WTC11 (cell line): ENCODE measurements around the gene TRIM75. TPM values are rescaled to one million over a fixed set of nuclear protein-coding genes. Genes with fewer than 3 reads are reported as not detected.

Source experiments
- ATAC-seq: fragments of 200-7000 bp; cut with Tn5 transposase; 2 replicates; pipeline ENCODE4 v1.10.0; 2021; ENCODE audit warnings: mild to moderate bottlenecking, moderate library complexity
- CTCF ChIA-PET: fragments of 300-600 bp; sonication (Branson Sonifier 250); formaldehyde crosslinking; loops from one replicate; lab custom pipeline; 2021; ENCODE audit warnings: antibody characterized with exemption; lab: Charles Lee
- POLR2A ChIA-PET: fragments of 350-600 bp; sonication (Branson Sonifier 250); formaldehyde crosslinking; loops from one replicate; lab custom pipeline; 2021; ENCODE audit warnings: antibody characterized with exemption; lab: Charles Lee
- DNase-seq: peaks from one replicate; pipeline ENCODE4 v3.0.0; 2021; ENCODE audit warnings: low spot score
- H3K27ac Mint-ChIP-seq: 2 replicates; pipeline ENCODE4 v1.8.0; 2021; ENCODE audit warnings: mixed read lengths
- H3K27me3 Mint-ChIP-seq: 2 replicates; pipeline ENCODE4 v1.8.0; 2021; ENCODE audit warnings: low read depth, mild to moderate bottlenecking, moderate library complexity, mixed read lengths
- H3K36me3 Mint-ChIP-seq: 2 replicates; pipeline ENCODE4 v1.8.0; 2021; ENCODE audit warnings: mixed read lengths
- H3K4me1 Mint-ChIP-seq: 2 replicates; pipeline ENCODE4 v1.8.0; 2022; ENCODE audit warnings: mixed read lengths
- H3K4me3 Mint-ChIP-seq: 2 replicates; pipeline ENCODE4 v1.8.0; 2021; ENCODE audit warnings: mild to moderate bottlenecking, moderate library complexity, mixed read lengths
- H3K9me3 Mint-ChIP-seq: 2 replicates; pipeline ENCODE4 v1.8.0; 2021; ENCODE audit warnings: mixed read lengths
- AFF4 ChIP-seq: sonication (generic); formaldehyde crosslinking; IDR thresholded peaks from 2 replicates; pipeline ENCODE4 v1.8.1; 2023; ENCODE audit warnings: mild to moderate bottlenecking, missing genetic modification reagents, borderline replicate concordance
- ETV6 ChIP-seq: sonication (generic); formaldehyde crosslinking; IDR thresholded peaks from 2 replicates; pipeline ENCODE4 v1.8.1; 2022; ENCODE audit warnings: mild to moderate bottlenecking, missing genetic modification reagents
- GRHL2 ChIP-seq: fragments of 250-450 bp; sonication (Bioruptor Pico); IDR thresholded peaks from 2 replicates; pipeline ENCODE4 v1.8.0; 2022; ENCODE audit warnings: mild to moderate bottlenecking, moderate library complexity; ENCODE audit not compliant: insufficient replicate concordance, severe bottlenecking
- HMGA2 ChIP-seq: fragments of 250-450 bp; sonication (Bioruptor Pico); IDR thresholded peaks from 2 replicates; pipeline ENCODE4 v1.4.0; 2021; ENCODE audit warnings: mild to moderate bottlenecking, moderate library complexity
- KAT7 ChIP-seq: sonication (generic); formaldehyde crosslinking; IDR thresholded peaks from 2 replicates; pipeline ENCODE4 v1.8.1; 2023; ENCODE audit warnings: missing genetic modification reagents, mild to moderate bottlenecking, borderline replicate concordance
- MAX ChIP-seq: sonication (generic); formaldehyde crosslinking; IDR thresholded peaks from 2 replicates; pipeline ENCODE4 v1.8.0; 2022; ENCODE audit warnings: mild to moderate bottlenecking, missing genetic modification reagents
- NR3C1 ChIP-seq: sonication (generic); formaldehyde crosslinking; conservative IDR thresholded peaks from 2 replicates; pipeline ENCODE4 v1.8.1; 2023; ENCODE audit warnings: low read depth, mild to moderate bottlenecking, missing genetic modification reagents
- RORB ChIP-seq: fragments of 250-450 bp; sonication (Bioruptor Pico); IDR thresholded peaks from 2 replicates; pipeline ENCODE4 v1.9.0; 2021; ENCODE audit warnings: mild to moderate bottlenecking
- TEAD4 ChIP-seq: sonication (generic); formaldehyde crosslinking; IDR thresholded peaks from 2 replicates; pipeline ENCODE4 v1.8.0; 2022; ENCODE audit warnings: mild to moderate bottlenecking, missing genetic modification reagents
- ZNF425 ChIP-seq: fragments of 250-450 bp; sonication (Bioruptor Pico); conservative IDR thresholded peaks from 2 replicates; pipeline ENCODE4 v1.9.0; 2021; ENCODE audit warnings: mild to moderate bottlenecking
- ZNF512 ChIP-seq: sonication (generic); formaldehyde crosslinking; IDR thresholded peaks from 2 replicates; pipeline ENCODE4 v1.8.1; 2022; ENCODE audit warnings: missing genetic modification reagents, borderline replicate concordance
- ZSCAN18 ChIP-seq: fragments of 250-450 bp; sonication (Bioruptor Pico); IDR thresholded peaks from 2 replicates; pipeline ENCODE4 v2.1.2; 2022; ENCODE audit warnings: mild to moderate bottlenecking, moderate library complexity
- total RNA-seq: library from RNA; stranded (reverse); gene quantifications from 3 replicates; pipeline ENCODE4 v1.2.3, GENCODE V29; 2021
- TF ChIP-seq, protein P1 (sequence below): fragments of 250-450 bp; sonication (Bioruptor Pico); IDR thresholded peaks from 2 replicates; pipeline ENCODE4 v1.9.0; 2021; ENCODE audit warnings: mild to moderate bottlenecking
- TF ChIP-seq, protein P2 (sequence below): sonication (generic); formaldehyde crosslinking; conservative IDR thresholded peaks from 2 replicates; pipeline ENCODE4 v1.8.1; 2023; ENCODE audit warnings: mild to moderate bottlenecking, low read depth, missing genetic modification reagents, moderate library complexity
- TF ChIP-seq, protein P3 (sequence below): sonication (generic); formaldehyde crosslinking; IDR thresholded peaks from 2 replicates; pipeline ENCODE4 v1.8.1; 2022; ENCODE audit warnings: low read depth, mild to moderate bottlenecking, moderate library complexity, missing genetic modification reagents, borderline replicate concordance
- TF ChIP-seq, protein P4 (sequence below): sonication (generic); formaldehyde crosslinking; IDR thresholded peaks from 2 replicates; pipeline ENCODE4 v1.8.1; 2023; ENCODE audit warnings: mild to moderate bottlenecking, missing genetic modification reagents, moderate library complexity

The TRIM75 gene
- total RNA-seq, 1 experiment from 2014 or later: not detected

GRCh38 chr4:165060938-165061337 is 7.3 kb downstream of the TRIM75 start:
- no peak for DNase-seq
- peak; percentile 48; the same call in 1 of the 2 replicates for ATAC-seq
- Mint-ChIP-seq H3K4me1 (no peaks in the 10 kb centered on the region), H3K27ac (no peak overlapping the region), H3K9me3 (no peaks in the 10 kb centered on the region), H3K36me3 (no peaks in the 10 kb centered on the region)
- CTCF ChIA-PET: interaction anchor here (1.9 kb wide), 1 partner anchor 36 kb away, joined by 9 read pairs; no protein-coding TSS in a partner anchor
- POLR2A ChIA-PET: no interaction called here
- no peak for TF ChIP-seq TEAD4
- TF ChIP-seq, protein P1, sequence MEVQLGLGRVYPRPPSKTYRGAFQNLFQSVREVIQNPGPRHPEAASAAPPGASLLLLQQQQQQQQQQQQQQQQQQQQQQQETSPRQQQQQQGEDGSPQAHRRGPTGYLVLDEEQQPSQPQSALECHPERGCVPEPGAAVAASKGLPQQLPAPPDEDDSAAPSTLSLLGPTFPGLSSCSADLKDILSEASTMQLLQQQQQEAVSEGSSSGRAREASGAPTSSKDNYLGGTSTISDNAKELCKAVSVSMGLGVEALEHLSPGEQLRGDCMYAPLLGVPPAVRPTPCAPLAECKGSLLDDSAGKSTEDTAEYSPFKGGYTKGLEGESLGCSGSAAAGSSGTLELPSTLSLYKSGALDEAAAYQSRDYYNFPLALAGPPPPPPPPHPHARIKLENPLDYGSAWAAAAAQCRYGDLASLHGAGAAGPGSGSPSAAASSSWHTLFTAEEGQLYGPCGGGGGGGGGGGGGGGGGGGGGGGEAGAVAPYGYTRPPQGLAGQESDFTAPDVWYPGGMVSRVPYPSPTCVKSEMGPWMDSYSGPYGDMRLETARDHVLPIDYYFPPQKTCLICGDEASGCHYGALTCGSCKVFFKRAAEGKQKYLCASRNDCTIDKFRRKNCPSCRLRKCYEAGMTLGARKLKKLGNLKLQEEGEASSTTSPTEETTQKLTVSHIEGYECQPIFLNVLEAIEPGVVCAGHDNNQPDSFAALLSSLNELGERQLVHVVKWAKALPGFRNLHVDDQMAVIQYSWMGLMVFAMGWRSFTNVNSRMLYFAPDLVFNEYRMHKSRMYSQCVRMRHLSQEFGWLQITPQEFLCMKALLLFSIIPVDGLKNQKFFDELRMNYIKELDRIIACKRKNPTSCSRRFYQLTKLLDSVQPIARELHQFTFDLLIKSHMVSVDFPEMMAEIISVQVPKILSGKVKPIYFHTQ (CRISPR knock-in tag): no peak
- no peak for TF ChIP-seq MAX
- TF ChIP-seq AFF4 (CRISPR knock-in tag): no peak
- no peak for TF ChIP-seq NR3C1
- no peak for TF ChIP-seq ZSCAN18 (CRISPR knock-in tag)
- no peak for TF ChIP-seq GRHL2 (CRISPR knock-in tag)
- TF ChIP-seq, protein P2, sequence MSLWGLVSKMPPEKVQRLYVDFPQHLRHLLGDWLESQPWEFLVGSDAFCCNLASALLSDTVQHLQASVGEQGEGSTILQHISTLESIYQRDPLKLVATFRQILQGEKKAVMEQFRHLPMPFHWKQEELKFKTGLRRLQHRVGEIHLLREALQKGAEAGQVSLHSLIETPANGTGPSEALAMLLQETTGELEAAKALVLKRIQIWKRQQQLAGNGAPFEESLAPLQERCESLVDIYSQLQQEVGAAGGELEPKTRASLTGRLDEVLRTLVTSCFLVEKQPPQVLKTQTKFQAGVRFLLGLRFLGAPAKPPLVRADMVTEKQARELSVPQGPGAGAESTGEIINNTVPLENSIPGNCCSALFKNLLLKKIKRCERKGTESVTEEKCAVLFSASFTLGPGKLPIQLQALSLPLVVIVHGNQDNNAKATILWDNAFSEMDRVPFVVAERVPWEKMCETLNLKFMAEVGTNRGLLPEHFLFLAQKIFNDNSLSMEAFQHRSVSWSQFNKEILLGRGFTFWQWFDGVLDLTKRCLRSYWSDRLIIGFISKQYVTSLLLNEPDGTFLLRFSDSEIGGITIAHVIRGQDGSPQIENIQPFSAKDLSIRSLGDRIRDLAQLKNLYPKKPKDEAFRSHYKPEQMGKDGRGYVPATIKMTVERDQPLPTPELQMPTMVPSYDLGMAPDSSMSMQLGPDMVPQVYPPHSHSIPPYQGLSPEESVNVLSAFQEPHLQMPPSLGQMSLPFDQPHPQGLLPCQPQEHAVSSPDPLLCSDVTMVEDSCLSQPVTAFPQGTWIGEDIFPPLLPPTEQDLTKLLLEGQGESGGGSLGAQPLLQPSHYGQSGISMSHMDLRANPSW: no peak
- TF ChIP-seq, protein P3, sequence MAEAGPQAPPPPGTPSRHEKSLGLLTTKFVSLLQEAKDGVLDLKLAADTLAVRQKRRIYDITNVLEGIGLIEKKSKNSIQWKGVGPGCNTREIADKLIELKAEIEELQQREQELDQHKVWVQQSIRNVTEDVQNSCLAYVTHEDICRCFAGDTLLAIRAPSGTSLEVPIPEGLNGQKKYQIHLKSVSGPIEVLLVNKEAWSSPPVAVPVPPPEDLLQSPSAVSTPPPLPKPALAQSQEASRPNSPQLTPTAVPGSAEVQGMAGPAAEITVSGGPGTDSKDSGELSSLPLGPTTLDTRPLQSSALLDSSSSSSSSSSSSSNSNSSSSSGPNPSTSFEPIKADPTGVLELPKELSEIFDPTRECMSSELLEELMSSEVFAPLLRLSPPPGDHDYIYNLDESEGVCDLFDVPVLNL: no peak
- no peak for TF ChIP-seq ZNF512 (CRISPR knock-in tag)
- no peak for TF ChIP-seq ZNF425 (CRISPR knock-in tag)
- TF ChIP-seq, protein P4, sequence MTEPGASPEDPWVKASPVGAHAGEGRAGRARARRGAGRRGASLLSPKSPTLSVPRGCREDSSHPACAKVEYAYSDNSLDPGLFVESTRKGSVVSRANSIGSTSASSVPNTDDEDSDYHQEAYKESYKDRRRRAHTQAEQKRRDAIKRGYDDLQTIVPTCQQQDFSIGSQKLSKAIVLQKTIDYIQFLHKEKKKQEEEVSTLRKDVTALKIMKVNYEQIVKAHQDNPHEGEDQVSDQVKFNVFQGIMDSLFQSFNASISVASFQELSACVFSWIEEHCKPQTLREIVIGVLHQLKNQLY (CRISPR knock-in tag): no peak
- no peak for TF ChIP-seq HMGA2 (CRISPR knock-in tag)
- TF ChIP-seq KAT7 (CRISPR knock-in tag): no peak
- no peak for TF ChIP-seq RORB (CRISPR knock-in tag)
- TF ChIP-seq ETV6 (CRISPR knock-in tag): no peak
- TF ChIP-seq, all 79 proteins: peak for 0
- no peak overlapping the region for H3K4me3 Mint-ChIP-seq
- no peaks in the 10 kb centered on the region for H3K27me3 Mint-ChIP-seq
